Neuronal stem cell (in vitro differentiated cells): ENCODE results near the gene TM2D3.
A peak's percentile ranks its signal among the peaks of the same experiment; 100 is the strongest.

Source experiments
- DNase-seq: peaks from one replicate; pipeline ENCODE4 v3.0.0-alpha.2; 2013; ENCODE audit warnings: low spot score
- H2AFZ ChIP-seq: one replicate; pipeline ENCODE4 v1.6.1; 2013; ENCODE audit warnings: mild to moderate bottlenecking, low read length, inconsistent platforms
- H2AK5ac ChIP-seq: 2 replicates; pipeline ENCODE4 v1.6.1; 2013; ENCODE audit warnings: low read depth, mild to moderate bottlenecking, inconsistent platforms, low read length, moderate library complexity, mixed read lengths
- H2BK120ac ChIP-seq: 2 replicates; pipeline ENCODE4 v1.6.1; 2013; ENCODE audit warnings: low read depth, mild to moderate bottlenecking, inconsistent platforms, low read length, moderate library complexity, mixed read lengths
- H2BK12ac ChIP-seq: one replicate; pipeline ENCODE4 v1.6.1; 2013; ENCODE audit warnings: low read length, inconsistent platforms
- H2BK15ac ChIP-seq: 2 replicates; pipeline ENCODE4 v1.6.1; 2013; ENCODE audit warnings: mild to moderate bottlenecking, low read length, inconsistent platforms, mixed read lengths
- H2BK5ac ChIP-seq: one replicate; pipeline ENCODE4 v1.6.1; 2013; ENCODE audit warnings: inconsistent platforms, mild to moderate bottlenecking, low read length, moderate library complexity
- H3K14ac ChIP-seq: one replicate; pipeline ENCODE4 v1.6.1; 2013; ENCODE audit warnings: low read length, inconsistent platforms
- H3K18ac ChIP-seq: 2 replicates; pipeline ENCODE4 v1.6.1; 2013; ENCODE audit warnings: low read length, inconsistent platforms
- H3K23ac ChIP-seq: 2 replicates; pipeline ENCODE4 v1.6.1; 2013; ENCODE audit warnings: low read depth, mild to moderate bottlenecking, mixed read lengths, low read length, inconsistent platforms; ENCODE audit not compliant: poor library complexity
- H3K27ac ChIP-seq: replicated peaks from 3 replicates; pipeline ENCODE4 v1.5.1; 2013; ENCODE audit warnings: low read length, inconsistent platforms
- H3K27me3 ChIP-seq, 3 experiments: 2 replicates each; pipeline ENCODE4 v1.6.1; 2013; ENCODE audit warnings: low read length in 3 of 3, mild to moderate bottlenecking in 2 of 3, inconsistent platforms in 1 of 3, low read depth in 1 of 3, mixed read lengths in 1 of 3, moderate library complexity in 1 of 3; ENCODE audit not compliant: control insufficient read depth in 3 of 3, insufficient read depth in 3 of 3
- H3K36me3 ChIP-seq, 2 donors: replicated peaks in 1 of 2; 2 replicates each; pipeline ENCODE4 v1.6.1; 2013; ENCODE audit warnings: low read length in 2 of 2; ENCODE audit not compliant: control insufficient read depth in 2 of 2, insufficient read depth in 2 of 2
- H3K4ac ChIP-seq: 2 replicates; pipeline ENCODE4 v1.6.1; 2013; ENCODE audit warnings: inconsistent platforms, mild to moderate bottlenecking, low read length, moderate library complexity
- H3K4me1 ChIP-seq, 2 donors: 1 replicate in 1 of 2; 2 replicates in 1 of 2; pipeline ENCODE4 v1.6.1; 2013; ENCODE audit warnings: low read length in 2 of 2, low read depth in 1 of 2; ENCODE audit not compliant: control insufficient read depth in 2 of 2, insufficient read depth in 1 of 2
- H3K4me2 ChIP-seq: one replicate; pipeline ENCODE4 v1.6.1; 2013; ENCODE audit warnings: mild to moderate bottlenecking, low read length, inconsistent platforms; ENCODE audit not compliant: insufficient read depth, poor library complexity, severe bottlenecking
- H3K4me3 ChIP-seq, 2 donors: 2 replicates each; pipeline ENCODE4 v1.5.1; 2013; ENCODE audit warnings: low read length in 2 of 2, mild to moderate bottlenecking in 2 of 2, inconsistent platforms in 1 of 2, moderate library complexity in 1 of 2
- H3K79me1 ChIP-seq: one replicate; pipeline ENCODE4 v1.6.1; 2013; ENCODE audit warnings: low read depth, mild to moderate bottlenecking, inconsistent platforms, low read length, moderate library complexity
- H3K9ac ChIP-seq: one replicate; pipeline ENCODE4 v1.6.1; 2013; ENCODE audit warnings: mild to moderate bottlenecking, low read depth, low read length, inconsistent platforms; ENCODE audit not compliant: poor library complexity
- H3K9me3 ChIP-seq, 2 donors: replicated peaks in 1 of 2; 2 replicates each; pipeline versions ENCODE3 to v1.6.1; 2013; ENCODE audit warnings: low read length in 2 of 2, mild to moderate bottlenecking in 2 of 2, inconsistent platforms in 1 of 2, low read depth in 1 of 2, mixed read lengths in 1 of 2, moderate library complexity in 1 of 2; ENCODE audit not compliant: control insufficient read depth in 2 of 2, insufficient read depth in 1 of 2
- H4K8ac ChIP-seq: one replicate; pipeline ENCODE4 v1.6.1; 2013; ENCODE audit warnings: low read depth, mild to moderate bottlenecking, inconsistent platforms, low read length, moderate library complexity
- H4K91ac ChIP-seq: one replicate; pipeline ENCODE4 v1.6.1; 2013; ENCODE audit warnings: low read length, low read depth, mild to moderate bottlenecking, inconsistent platforms; ENCODE audit not compliant: poor library complexity
- WGBS, 2 donors: extraction: QIAGEN DNeasy Blood & Tissue Kit; methylation state at CpG; one replicate each; pipeline ENCODE4 v1.1.7; 2013; ENCODE audit warnings: missing lambda C conversion rate in 2 of 2, mixed read lengths in 1 of 2; ENCODE audit not compliant: insufficient read length in 2 of 2, insufficient replicate concordance in 1 of 2; ENCODE audit errors: extremely low coverage in 2 of 2; 5-methylcytosine and 5-hydroxymethylcytosine counted together

The TM2D3 gene

DNA sequence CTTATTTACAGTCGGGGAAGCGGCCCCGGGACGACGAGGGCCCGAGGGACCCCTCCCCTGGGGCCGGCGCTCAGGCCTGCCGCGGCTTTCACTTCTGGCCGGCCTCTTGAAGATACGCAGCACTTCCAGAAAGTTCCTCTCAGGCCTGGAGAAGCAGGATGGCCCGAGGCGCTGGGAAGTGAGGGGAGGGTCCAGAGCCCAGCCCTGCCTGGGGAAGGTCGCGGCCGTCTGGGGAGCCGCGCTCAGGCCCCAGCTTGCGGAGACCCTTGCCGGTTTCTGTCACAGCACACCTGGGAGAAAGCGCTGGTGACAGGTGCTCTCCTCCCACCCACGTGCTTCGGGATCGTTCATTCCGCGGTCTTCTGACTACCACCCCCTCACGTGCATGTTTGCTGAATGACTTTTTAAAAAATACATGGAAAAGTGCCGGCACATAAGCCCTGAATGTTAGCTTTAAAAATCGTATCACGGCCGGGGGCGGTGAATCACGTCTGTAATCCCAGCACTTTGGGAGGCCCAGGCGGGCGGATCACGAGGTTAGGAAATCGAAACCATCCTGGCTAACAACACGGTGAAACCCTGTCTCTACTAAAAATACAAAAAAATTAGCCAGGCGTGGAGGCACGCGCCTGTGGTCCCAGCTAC, 727 bp upstream of the TM2D3 start:
- Histone ChIP-seq H3K4me1 (peaks cover 3 to 10% of the 10 kb centered on the region in 2 donors), H2AFZ (peak overlapping the region; percentile 96), H3K9ac (peak overlapping the region; percentile 97), H3K79me1 (peaks cover 6% of the 10 kb centered on the region), H3K36me3 (peaks cover 5 to 34% of the 10 kb centered on the region in 2 donors), H3K18ac (peak overlapping the region; percentile 100), H2AK5ac (peak overlapping the region; percentile 99), H4K91ac (no peak overlapping the region), H3K27ac (no peak overlapping the region), H3K14ac (peak overlapping the region; percentile 97), H2BK12ac (no peak overlapping the region), H2BK15ac (peak overlapping the region; percentile 91), H4K8ac (peak overlapping the region; percentile 2), H3K27me3 (no peaks in the 10 kb centered on the region), H2BK5ac (peak overlapping the region; percentile 94), H2BK120ac (no peak overlapping the region), H3K4me3 (peak overlapping the region; percentile 93 to 94), H3K4ac (peak overlapping the region; percentile 37), H3K4me2 (peak overlapping the region; percentile 86), H3K23ac (peak overlapping the region; percentile 50), H3K9me3 (no peaks in the 10 kb centered on the region)
- WGBS, 2 donors = no CpG with 5 or more reads among the region's 42 CpGs
- no peak for DNase-seq

DNA sequence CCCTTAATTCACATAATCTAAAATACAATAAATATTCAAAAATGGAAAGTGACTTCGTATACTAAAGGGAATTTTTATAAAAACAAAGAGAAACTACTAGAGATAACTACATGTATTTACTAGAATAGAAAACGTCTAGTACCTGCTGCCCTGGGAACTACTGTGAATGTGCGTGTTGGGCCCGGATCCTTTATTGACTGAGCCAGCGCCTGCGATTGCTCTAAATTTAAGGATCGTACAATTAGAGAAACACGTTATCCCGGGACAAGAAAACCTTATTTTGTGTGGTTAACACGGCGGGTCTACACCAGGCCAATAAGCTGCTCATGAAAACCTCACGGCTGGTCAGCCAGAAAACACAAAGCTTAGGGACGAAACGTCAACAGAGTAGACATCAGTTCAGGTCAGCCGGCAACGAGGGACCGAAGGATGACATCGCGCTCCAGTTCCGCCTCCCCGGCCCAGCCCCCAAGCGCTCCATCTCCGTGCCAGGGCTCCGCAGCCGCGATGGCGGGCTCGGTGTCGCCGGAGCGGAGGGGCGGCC, 555 bp downstream of the TM2D3 start:
- no peak for DNase-seq
- Histone ChIP-seq H4K91ac (no peak overlapping the region), H3K18ac (peak overlapping the region; percentile 94), H4K8ac (no peak overlapping the region), H2BK15ac (no peak overlapping the region), H3K23ac (peak overlapping the region; percentile 89), H3K4me3 (peak overlapping the region; percentile 93 to 100), H3K14ac (no peak overlapping the region), H3K36me3 (peaks cover 10 to 46% of the 10 kb centered on the region in 2 donors), H3K4me2 (peak overlapping the region; percentile 49), H2AFZ (peak overlapping the region; percentile 96), H2BK120ac (no peak overlapping the region), H3K9ac (peak overlapping the region; percentile 93), H2BK5ac (peak overlapping the region; percentile 75), H2AK5ac (peak overlapping the region; percentile 75), H3K4me1 (peaks cover 3 to 10% of the 10 kb centered on the region in 2 donors), H3K4ac (no peak overlapping the region), H3K27me3 (no peaks in the 10 kb centered on the region), H3K79me1 (peaks cover 9% of the 10 kb centered on the region), H2BK12ac (no peak overlapping the region), H3K27ac (peak overlapping the region; percentile 89), H3K9me3 (peaks cover 0 to 2% of the 10 kb centered on the region in 2 donors)
- WGBS, 2 donors = no CpG with 5 or more reads among the region's 32 CpGs

DNA sequence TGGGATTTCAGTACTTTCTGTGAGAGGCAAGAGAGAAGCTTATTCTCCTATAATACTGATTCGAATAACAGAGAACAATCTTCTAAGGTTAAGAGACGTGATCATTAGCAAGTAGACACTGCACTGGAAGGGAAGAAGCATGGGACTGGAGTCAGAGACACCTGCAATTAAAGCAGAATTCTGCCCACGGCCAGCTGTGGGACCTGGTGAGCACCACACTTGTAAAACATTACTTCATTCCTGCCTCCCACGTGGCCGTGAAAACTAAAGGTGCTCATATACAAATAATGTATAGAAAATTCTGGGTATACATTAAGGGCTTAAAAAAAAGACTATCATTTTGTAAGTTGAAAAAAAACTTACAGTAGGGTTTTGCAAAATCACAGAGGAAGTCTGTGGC, 2.0 kb downstream of the TM2D3 start:
- Histone ChIP-seq H2AK5ac (no peak overlapping the region), H2BK12ac (no peak overlapping the region), H3K18ac (no peak overlapping the region), H4K91ac (no peak overlapping the region), H3K27ac (no peak overlapping the region), H3K4me1 (peaks cover 3 to 10% of the 10 kb centered on the region in 2 donors), H2BK15ac (no peak overlapping the region), H3K9ac (no peak overlapping the region), H3K36me3 (peaks cover 14 to 61% of the 10 kb centered on the region in 2 donors), H3K27me3 (no peaks in the 10 kb centered on the region), H2BK5ac (no peak overlapping the region), H3K4me3 (peak overlapping the region in 1 of 2 donors; percentile 13), H3K79me1 (peaks cover 9% of the 10 kb centered on the region), H2AFZ (no peak overlapping the region), H4K8ac (no peak overlapping the region), H3K9me3 (peaks cover 0 to 2% of the 10 kb centered on the region in 2 donors), H2BK120ac (no peak overlapping the region), H3K14ac (no peak overlapping the region), H3K23ac (no peak overlapping the region), H3K4ac (no peak overlapping the region), H3K4me2 (no peak overlapping the region)
- no peak for DNase-seq
- WGBS, 2 donors = no CpG with 5 or more reads among the region's 5 CpGs

DNA sequence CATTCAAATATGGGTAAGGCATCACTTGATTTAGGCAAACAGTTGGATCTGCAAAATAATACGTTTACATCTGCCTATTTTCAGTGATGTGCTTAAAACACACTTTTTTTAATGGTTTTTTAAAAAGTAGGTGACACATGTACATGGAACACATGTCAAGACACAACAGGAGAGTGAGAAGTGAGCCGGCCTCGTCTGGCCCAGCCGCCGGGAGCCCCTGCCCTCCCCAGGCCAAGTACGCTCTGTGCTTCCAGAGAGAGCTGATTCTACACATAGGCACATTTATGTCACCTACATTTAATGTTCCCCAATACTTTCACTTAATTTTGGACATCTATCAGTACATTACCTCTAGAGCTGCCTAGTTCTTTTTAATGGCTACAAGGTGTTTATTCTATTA, 3.8 kb downstream of the TM2D3 start:
- no peak overlapping the region for H3K4me2 ChIP-seq
- H4K8ac ChIP-seq = no peak overlapping the region
- peaks cover 3 to 10% of the 10 kb centered on the region in 2 donors for H3K4me1 ChIP-seq
- H2AK5ac ChIP-seq = no peak overlapping the region
- no peak overlapping the region for H2BK120ac ChIP-seq
- H3K18ac ChIP-seq = no peak overlapping the region
- no peak overlapping the region for H3K14ac ChIP-seq
- no peak overlapping the region for H3K4me3 ChIP-seq
- H2BK15ac ChIP-seq = no peak overlapping the region
- peaks cover 24 to 74% of the 10 kb centered on the region in 2 donors for H3K36me3 ChIP-seq
- peaks cover 9% of the 10 kb centered on the region for H3K79me1 ChIP-seq
- H2AFZ ChIP-seq = no peak overlapping the region
- no peaks in the 10 kb centered on the region for H3K27me3 ChIP-seq
- H4K91ac ChIP-seq = no peak overlapping the region
- WGBS, 2 donors = no CpG with 5 or more reads among the region's 6 CpGs
- no peak overlapping the region for H3K9ac ChIP-seq
- DNase-seq = no peak
- no peak overlapping the region for H3K23ac ChIP-seq
- peaks cover 0 to 3% of the 10 kb centered on the region in 2 donors for H3K9me3 ChIP-seq
- H2BK5ac ChIP-seq = no peak overlapping the region
- H3K4ac ChIP-seq = no peak overlapping the region
- no peak overlapping the region for H3K27ac ChIP-seq
- H2BK12ac ChIP-seq = no peak overlapping the region
